Activated T-helper 9 cell treated with anti-CD3 and anti-CD28 coated beads, Interleukin-2, amount 50 U/mL, for 16 hours (primary cell): ENCODE results near the gene MEIOSIN.
"Not testable (repeated sequence)": the region's sequence is repeated elsewhere in the genome, so short reads cannot be mapped to it uniquely, and the experiment has no call there.

Experiments
- DNase-seq: peaks from one replicate; pipeline ENCODE4 v3.0.0-alpha.2; 2020; ENCODE audit warnings: low read depth

MEIOSIN gene

DNA sequence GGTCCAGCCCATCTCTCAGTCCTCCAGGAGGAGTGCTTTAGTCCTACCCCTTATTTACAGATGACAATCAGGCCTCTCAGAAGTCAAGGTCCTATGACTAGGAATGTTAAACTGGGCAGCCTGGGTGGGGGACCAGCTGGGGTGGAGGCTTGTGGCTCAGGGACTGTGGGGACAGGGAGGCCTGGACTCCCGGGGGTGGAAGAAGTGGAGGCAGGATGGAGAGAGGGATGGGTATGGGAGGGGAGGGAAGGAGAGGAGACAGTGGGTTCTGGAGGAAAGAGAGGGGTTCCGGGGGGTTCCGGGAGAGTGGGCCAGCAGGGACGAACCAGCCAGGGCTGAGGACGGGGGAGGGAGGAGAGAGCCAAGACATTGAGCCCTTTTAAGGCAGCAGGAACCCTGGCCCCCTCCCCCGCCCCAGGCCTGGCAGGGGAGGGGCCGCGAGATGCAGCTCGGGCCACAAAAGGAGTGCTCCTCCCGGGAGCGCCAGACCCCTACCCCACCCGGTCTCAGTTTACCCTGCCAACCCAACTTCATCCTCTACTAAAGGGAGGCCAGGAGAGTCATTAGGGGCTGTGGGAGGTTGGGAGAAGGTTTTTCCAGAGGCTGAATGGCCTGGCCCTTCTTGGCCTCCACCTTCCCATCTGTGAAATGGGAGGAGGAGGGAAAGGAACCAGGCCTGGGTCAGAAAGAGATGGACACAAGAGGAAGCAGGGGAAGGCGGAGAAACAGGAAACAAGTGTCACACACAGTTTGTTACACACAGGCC lies 47.4 kb downstream of the MEIOSIN start:
- DNase-seq = no peak

DNA sequence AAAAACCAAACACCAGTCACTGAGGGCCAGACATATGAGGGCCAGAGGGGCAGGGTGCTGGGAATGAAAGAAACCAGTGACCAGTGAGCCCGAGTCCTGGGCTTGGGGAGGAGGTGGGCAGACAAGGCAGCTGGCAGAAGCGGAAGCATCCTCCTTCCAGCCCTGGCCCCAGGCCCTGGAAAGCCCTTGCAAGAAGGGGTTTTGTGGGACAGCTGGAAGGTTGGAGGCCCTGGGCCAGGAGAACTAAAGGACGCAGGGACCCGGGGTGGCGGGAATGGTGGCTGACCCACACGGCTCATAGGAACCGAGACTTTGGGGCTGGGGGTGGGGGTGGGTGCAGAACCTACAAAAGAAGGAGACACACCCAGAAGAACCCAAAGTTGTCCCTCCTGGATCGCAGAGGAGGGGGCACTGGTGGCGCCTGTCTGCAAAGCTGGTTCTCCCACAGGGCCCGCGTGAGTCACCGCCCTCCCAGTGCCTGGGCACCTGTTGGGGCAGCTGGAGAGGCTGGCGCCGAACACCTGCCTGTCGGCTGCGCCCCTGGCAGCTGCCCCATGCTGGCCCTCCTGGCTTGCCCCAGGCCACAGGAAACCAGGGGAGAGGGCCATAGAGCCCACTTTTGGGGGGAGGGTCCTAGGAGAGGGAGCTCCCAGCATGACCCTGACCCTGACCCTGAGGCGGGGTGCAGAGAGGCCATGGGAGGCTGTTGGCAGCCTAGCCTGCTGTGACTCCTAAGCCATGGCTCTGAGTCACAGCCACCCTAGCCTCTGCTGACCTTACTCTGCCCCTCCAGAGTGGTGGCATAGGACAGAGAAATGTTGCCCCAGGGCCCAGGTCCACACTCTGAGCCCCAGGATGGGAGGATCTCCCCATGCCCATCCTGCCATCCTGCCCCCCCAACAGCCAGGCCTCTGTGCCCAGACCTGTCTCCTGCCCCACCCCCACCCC lies 48.2 kb downstream of the MEIOSIN start:
- no peak for DNase-seq

DNA sequence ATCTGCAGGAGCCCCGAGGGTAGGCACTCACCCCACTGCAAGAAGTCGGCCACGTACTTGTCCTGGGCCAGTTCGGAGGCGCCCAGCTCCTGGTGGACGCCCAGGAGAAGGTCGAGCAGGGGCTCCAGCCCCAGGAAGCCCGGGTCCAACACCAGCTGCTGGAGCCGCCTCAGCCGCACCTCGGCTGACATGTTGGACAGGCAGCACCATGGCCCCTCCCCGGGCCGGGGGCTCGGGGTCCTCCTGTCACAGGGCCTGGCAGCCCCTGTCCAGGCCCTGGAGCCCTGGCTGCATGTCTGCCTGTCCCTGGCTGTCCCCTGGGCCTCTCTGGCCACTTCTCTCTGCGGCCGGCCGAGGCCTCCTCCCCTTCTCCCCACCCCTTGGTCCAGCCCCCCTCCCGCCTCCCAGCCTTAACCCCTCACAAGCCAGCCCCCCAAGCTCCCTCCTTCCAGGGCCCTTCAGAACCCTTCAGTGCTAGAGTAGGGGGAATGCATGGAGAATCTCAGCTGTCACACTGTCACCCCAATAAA lies 49.0 kb downstream of the MEIOSIN start, which contains the start of gene DMPK:
Gene DMPK (minus strand): TSS at position 329 of the 530 bp plus-strand sequence. CDS start 138 bp downstream, at position 191.
- DNase-seq = no peak

DNA sequence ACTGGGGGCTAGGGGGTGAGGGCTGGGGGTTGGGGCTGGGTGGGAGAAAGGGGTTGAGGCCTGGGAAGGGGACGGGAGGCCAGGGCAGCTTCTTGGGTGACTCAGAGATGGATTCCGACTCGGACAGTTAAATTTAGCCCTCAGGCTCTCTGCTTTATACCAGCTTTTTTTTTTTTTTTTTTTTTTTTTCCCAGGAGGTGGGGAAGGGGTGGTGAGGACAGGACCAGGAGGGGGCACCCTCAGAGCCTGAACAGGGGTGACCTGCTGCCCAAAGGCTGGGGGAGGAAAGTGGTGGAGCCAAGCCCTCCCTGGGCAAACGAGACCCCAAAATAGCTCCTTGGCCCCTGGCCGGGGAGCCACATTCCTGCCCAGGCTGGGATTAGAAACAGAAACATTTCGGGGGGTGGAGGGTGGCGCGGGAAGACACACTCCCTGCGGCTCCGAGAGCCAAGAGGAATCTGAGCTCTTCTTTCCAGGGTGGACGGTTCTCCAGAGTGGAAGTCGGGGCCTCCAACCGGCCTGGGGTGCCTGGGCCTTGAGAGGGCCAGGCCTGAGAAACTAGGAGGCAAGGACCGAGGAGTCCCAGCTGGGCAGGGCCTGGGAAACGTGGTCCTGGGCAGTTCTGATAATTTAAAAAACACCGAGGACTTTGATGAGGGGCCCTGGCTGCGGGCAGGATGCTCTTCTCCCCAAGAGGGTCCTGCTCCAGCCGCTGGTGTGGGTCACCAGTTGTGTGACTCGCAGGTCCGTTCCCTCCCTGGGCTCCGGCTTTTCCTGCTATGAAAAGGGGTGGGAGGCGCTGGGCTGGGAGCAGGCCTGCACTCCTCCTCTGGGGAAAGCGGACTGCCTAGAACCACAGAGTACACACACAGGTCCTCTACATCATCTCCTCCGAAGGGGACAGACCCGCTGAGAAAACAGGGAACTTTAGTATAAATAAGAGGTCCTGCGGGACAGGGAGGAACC lies 49.9 kb downstream of the MEIOSIN start:
- DNase-seq = no peak

DNA sequence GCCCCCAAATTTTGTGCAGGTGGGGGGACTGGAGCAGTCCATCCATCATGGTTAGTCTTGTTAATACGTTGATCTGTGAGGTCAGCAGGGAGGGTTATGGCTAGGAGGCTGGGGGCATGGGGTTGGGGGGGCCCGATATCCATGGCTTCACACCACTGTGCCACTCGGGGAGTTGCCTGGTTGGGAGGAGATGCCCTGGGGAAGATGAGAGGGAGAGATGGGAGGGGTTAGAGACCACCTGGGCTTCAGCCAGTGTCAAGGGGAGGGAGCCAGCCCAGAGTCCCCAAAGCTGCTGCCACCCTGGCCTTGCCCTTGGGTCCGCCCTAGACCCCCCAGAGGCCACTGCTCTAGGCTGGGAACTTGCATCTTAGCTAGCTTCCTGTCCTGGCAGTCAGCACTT lies 50.9 kb downstream of the MEIOSIN start:
- DNase-seq = no peak

DNA sequence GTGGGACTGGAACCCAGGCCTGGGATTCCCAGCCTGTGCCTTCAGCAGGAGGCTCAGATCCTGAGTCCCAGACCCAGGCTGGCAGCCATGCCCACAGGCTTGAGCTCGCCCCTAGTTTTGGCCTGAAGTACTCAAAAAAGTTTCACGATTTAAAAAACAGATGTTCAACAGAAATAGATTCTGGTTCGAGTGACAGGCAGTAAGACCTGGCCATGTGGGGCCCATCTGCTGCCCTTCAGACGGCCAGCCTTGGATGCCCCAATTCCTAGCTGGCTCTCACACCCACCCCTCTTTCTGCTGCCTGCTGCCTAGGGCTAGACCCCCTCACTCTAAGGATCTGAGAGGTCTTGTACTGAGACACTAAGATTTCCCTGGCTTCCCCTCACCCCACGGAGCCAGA lies 51.9 kb downstream of the MEIOSIN start:
- DNase-seq = no peak

DNA sequence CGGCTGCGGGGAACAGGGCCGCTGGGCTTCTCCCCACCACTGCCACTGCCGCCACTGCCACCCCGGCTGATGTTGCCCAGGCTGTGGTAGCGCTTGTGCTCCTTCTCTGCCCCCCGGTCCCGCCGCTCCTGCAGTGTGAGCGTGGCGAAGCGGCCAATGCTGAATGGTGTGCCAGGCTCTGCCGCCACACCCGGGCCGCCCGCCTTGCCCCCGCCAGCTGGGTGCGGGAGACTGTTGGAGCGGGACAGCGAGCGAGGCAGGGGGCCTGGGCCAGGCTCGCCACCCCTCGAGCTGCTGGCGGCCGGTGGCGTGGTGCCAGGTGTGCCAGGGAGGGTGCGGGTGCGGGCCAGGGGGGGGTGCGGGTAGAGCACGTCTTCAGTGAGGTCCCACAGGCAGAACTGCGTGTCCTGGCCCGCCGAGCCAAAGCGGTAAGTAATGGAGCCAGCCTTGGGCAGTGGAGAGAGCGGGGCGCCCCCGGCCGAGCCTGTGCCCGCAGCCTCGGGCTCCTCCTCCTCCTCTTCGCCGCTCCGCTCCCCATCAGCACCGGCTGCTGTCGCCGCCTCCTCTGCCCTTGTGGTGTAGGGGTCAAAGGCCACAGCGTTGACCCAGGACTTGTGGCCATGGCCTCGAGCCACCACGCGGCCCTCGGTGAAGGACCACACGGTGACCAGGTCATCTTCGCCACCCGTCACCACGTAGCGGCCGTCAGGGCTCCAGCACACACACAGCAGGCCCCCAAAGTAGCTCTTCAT lies 52.7 kb downstream of the MEIOSIN start:
- DNase-seq = no peak

DNA sequence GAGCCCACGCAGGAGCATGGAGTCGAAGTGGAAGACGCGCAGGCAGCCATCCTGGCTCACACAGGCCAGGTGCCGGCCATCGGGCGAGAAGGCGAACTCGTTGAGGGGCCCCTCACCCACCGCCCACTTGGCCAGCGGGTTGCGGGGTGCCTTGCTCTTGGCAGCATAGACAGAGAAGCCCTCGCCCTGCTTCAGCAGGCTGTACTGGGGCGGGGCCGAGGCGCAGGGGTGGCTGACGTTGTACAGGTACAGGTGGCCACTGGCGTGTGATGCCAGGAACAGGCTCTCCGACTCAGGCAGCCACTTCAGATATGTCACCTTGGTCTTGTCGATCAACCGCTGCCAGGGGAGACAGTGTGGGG lies 53.3 kb downstream of the MEIOSIN start:
- no peak for DNase-seq

DNA sequence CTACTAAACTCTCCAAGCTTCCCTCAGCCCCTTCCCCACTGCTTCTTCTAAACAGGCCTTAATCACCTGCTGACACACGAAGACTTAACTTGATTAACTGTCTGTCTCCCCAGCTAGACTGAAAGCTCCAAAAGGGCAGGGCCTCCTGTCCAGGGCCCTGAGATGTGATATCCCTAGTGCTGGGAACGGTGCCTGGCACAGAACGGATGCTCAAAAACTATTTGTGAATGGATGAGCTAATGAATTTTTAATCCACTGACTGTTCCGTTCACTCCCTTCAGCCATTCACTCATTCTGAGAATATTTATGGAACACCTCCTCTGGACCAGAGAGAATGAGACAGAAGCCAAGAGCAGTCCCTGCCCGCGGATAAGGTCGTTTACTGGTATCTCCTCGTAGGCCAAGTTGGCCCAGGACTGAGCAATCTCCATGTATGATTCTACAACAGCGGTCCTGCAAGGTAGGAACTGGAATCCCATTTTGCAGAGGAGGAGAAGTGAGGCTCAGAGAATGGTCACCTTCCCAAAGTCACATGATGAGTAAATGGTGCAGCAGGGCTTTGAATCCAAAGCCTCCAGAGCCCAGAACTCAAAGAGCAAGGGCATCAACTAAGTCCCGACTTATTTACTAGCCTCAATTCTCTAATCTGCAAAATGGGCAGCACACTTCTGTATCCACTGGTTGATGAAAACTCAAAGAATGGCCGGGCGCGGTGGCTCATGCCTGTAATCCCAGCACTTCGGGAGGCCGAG lies 56.0 kb downstream of the MEIOSIN start:
- DNase-seq = no peak

DNA sequence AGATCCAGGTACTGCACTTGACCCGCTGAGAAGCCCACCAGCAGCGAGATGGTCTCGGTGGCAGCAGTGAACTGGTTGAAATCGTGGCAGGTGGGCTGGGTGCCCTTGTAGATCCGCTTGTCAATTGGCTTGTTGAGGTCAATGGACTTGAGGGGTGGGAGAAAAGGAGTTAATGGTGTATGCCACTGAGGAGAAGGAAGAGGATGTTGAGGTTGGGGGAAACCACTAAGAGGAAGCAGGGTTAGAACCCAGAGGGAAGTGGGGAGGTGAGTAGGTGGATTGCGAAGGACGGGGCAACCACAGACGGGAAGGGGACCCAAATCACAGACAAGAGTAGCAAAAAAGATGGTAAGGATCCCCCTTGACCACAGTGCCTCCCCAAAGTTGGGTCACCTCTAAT lies 57.7 kb downstream of the MEIOSIN start:
- DNase-seq = no peak

DNA sequence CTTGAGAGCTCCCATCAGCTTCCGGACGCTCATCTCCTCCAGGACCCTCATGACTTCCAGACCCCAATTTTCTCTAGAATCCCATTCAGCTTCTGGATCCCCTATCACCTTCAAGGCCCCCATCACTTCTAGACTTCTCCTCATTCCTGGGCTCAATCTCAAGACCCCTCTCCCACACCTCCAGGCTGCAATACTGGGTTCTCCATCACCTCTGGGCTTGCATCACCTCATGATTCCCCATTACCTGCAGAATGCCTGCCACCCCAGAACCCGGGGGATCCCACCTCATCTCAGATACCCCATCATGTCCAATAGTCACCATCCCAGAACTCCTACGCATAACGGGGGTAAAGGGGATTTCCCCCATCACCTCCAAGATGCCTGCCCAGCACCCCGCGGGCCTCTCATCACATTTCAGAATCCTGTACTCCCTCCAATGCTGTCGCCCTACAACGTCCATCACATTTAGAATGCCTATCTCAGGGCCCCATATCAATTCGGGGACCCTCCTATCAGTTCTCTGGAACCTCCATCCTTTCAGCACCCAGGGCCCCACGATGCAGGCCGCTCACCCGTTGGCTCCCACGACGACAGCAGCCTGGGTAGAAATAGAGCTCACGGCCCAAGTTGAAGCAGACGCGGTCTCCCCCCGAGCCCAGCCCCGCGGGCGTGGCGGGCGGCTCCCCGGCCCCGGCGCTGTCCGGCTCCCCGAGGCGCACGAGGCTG lies 58.7 kb downstream of the MEIOSIN start:
- DNase-seq = no peak

DNA sequence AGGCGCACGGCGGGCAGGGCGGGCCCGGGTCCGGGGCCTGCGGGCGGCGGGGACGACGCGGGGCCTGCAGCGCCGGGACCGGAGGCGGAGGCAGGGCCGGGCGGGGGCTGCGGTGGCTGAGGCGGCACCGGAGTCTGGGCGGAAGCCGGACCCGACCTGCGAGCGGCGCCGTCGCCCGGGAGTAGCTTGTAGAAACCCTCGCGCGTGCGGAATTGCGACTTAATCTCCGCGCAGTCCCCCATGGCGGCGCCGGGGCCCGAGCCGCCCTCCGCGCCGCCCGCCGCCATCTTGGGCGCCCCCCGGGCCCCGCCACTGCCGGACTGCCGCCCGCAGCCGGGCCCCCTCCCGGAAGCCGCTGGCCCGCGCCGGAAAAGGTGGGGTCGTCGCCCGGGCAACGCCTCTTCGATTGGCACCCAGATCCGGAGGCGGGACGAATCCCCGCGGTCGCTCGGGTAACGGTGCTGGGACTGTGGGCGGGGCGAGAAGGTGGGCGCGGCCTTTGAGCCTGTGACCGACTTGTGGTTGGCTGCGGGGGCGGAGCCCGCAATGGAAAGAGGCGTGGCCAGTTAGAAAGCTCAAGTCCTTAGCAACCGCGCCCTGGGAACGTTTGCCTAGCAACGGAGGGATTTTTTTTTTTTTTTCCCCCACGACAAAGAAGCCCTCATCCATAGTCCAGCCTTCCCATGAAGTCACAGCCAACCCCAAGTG lies 59.4 kb downstream of the MEIOSIN start, which contains the start of gene DMWD:
Gene DMWD (minus strand): TSS at position 376 of the 708 bp plus-strand sequence. CDS start 89 bp downstream, at position 287.
- DNase-seq = peak; percentile 100

DNA sequence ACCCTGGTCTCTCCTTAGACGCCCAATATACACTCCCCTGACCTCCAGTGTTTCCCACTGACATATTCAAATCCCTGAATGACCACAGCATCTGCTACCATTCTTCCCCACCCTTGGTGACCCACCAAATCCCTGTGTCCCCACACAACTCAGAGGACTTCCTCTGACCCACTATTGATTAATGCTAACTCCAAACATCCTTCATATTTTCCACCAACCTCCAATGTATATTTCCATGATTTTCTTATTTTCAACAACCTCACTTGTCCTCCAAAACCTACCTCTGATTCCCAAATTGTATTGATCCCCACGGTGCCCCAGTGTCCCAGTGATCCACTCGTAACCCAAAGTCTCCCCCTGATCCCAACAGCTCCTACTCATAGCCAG lies 59.9 kb downstream of the MEIOSIN start:
- DNase-seq = no peak

DNA sequence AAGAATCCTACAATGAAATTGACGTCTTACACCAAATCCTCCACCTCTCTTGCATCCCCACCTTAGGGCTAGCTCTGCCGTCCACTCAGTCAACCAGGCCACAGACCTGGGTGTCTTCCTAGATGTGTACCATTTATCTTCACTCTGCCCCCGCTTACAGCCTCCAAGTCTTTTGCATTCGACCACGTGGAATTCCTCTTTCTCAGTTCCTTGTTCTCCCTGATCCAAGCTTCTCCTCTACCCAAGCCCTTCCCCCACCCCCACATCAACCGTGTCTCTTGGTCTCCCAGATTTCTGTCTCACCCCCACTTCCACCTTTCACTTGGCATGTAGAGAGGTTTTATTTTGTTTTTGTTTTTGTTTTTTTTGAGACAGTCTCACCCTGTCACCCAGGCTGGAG lies 60.6 kb downstream of the MEIOSIN start:
- DNase-seq = no peak

DNA sequence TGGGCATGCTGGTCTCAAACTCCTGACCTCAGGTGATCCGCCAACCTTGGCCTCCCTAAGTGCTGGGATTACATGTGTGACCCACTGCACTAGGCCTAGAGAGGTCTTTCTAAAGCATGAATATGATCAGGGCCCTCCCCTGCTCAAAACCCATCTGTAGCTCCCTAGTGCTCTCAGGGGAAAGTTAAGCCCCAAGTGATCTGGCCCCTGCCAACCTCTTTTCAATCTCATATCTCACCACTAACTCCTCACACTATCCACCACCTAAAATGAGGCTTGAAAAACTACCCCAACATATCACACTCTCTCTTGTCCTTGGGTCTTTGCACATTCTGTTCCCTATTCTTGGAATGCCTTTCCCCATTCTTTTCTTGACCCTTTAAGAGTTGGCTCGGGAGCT lies 61.4 kb downstream of the MEIOSIN start:
- no peak for DNase-seq

DNA sequence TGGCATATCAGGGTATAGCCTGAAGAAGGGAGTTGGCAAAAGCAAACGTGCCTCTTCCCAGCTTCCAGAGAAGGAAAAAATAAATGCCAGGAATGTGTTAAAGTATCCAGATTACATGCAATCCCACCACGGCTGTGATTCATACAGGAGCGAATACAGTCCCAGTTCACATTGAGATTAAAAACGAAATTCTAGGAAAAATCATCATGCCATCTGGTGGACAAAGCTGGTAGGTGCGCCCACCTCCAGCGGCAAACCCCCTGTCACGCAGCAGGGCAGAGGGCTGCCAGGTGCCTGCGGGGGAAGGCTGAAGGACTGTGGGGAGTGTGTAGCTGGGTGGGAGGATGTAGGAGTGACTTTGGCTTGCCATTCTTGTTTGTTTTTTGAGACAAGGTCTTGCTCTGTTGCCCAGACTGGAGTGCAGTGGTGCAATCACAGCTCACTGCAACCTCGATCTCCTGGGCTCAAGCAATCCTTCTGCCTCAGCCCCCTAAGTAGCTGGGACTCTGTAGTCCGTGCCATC lies 65.8 kb downstream of the MEIOSIN start:
- peak; percentile 41 for DNase-seq

DNA sequence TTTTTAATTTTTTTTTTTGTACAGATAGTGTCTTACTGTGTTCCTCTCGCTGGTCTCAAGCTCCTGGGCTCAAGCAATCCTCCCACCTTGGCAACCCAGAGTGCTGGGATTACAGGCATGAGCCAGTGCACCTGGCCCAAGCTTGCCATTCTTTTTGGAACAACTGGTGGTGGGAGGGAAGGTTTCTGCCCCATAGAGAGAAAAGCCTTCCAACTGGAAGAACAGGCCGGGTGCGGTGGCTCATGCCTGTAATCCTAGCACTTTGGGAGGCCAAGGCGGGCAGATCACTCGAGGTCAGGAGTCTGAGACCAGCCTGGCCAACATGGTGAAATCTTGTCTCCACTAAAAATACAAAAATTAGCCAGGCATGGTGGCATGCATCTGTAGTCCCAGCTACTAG lies 66.3 kb downstream of the MEIOSIN start:
- DNase-seq = not testable (repeated sequence)

DNA sequence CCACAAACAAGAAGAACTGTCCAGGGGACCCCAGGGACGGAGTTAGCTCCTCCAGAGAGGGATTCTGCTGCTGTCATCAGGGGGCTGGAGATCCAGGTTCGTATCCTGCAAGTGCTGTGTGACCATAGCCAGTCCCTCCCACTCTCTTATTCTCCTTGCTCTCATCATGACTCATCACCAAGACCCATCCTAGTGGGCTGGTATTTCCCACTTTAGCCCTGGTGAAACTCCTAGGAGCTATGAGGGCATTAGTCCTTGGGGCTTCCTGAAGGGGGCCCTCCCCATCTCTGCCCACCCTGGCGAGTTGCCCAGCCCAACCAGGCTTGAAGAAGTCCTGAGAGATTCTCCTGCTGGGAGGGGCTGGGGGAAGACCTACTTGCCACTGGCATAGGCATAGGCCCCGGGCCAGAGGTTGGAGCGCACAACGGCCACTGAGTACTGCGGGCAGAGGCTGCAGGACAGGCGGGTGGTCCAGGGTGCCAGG lies 66.9 kb downstream of the MEIOSIN start:
- DNase-seq = no peak
